K562 (cell line): ENCODE measurements around the gene NDUFS8. TPM values are rescaled to one million over a fixed set of nuclear protein-coding genes. Genes with fewer than 3 reads are reported as not detected.
A peak's percentile ranks its signal among the peaks of the same experiment; 100 is the strongest.

ENCODE experiments used
- ATAC-seq: fragments of 200-7000 bp; cut with Tn5 transposase; 3 replicates; pipeline ENCODE4 v1.9.1; 2020; ENCODE audit warnings: moderate library complexity
- BruUV-seq: library from RNA; stranded (reverse); fragments of 400-500 nt; replicated peaks from 2 replicates; lab custom pipeline; 2021; lab: Mats Ljungman, UMichigan
- CTCF ChIA-PET: fragments of 300-600 bp; formaldehyde crosslinking; extraction: SDS; loops from one replicate; lab custom pipeline; 2021; ENCODE audit warnings: low intra/inter-chr PET ratio; lab: Yijun Ruan, JAX
- POLR2A ChIA-PET: fragments of 300-600, 350-650 bp; sonication (Branson Sonifier 250); formaldehyde crosslinking; extraction: SDS; loops from one replicate; lab custom pipeline; 2021; ENCODE audit warnings: antibody characterized with exemption, inconsistent platforms; lab: Yijun Ruan, JAX
- DNase-seq, 4 experiments: peaks; one replicate each; pipeline versions ENCODE4 v3.0.0 to v3.0.0-alpha.2; 2011 to 2018; ENCODE audit warnings: low spot score in 3 of 4, mixed read lengths in 3 of 4; ENCODE audit errors: extremely low read depth in 1 of 4
- FAIRE-seq: peaks from 2 replicates; lab custom pipeline; 2011; peaks lifted over from hg19 to GRCh38; lab: Jason Lieb, UNC
- H2AFZ ChIP-seq: 2 replicates; pipeline ENCODE4 v1.6.0; 2011; ENCODE audit warnings: low read depth, low read length, control low read depth, inconsistent platforms
- H3K27ac ChIP-seq: fragments of 200-600 bp; 3 replicates; pipeline ENCODE4 v1.8.0; 2011; ENCODE audit warnings: low read depth, mild to moderate bottlenecking, control low read depth, inconsistent platforms, low read length, moderate library complexity, mixed read lengths; ENCODE audit errors: extremely low read depth
- H3K27me3 ChIP-seq, 2 experiments: fragments of 300-600 bp in 1 of 2; 2 replicates in 1 of 2; 3 replicates in 1 of 2; pipeline versions ENCODE4 v1.6.0 to v1.8.0; 2011; ENCODE audit warnings: inconsistent platforms in 2 of 2, low read length in 2 of 2, mild to moderate bottlenecking in 1 of 2, mixed read lengths in 1 of 2, moderate library complexity in 1 of 2; ENCODE audit not compliant: control insufficient read depth in 2 of 2, insufficient read depth in 2 of 2
- H3K36me3 ChIP-seq: fragments of 300-600 bp; 3 replicates; pipeline ENCODE4 v1.8.0; 2011; ENCODE audit warnings: mild to moderate bottlenecking, low read length, inconsistent platforms; ENCODE audit not compliant: control insufficient read depth, insufficient read depth
- H3K4me1 ChIP-seq, 2 experiments: fragments of 200-600 bp in 1 of 2; replicated peaks in 1 of 2; 2 replicates in 1 of 2; 3 replicates in 1 of 2; pipeline versions ENCODE4 v1.5.1 to v1.8.0; 2011; ENCODE audit warnings: inconsistent platforms in 2 of 2, low read length in 2 of 2, mild to moderate bottlenecking in 1 of 2, mixed read lengths in 1 of 2, moderate library complexity in 1 of 2; ENCODE audit not compliant: control insufficient read depth in 2 of 2, insufficient read depth in 2 of 2
- H3K4me2 ChIP-seq: 2 replicates; pipeline ENCODE4 v1.6.1; 2011; ENCODE audit warnings: low read length, control low read depth, inconsistent platforms, mixed read lengths; ENCODE audit not compliant: insufficient read depth
- H3K4me3 ChIP-seq: fragments of 200-600 bp; sonication (generic), shearing (Covaris generic); 2 replicates; pipeline ENCODE4 v1.5.1; 2016; ENCODE audit warnings: control low read depth, inconsistent platforms
- H3K79me2 ChIP-seq: fragments of 200-600 bp; 3 replicates; pipeline ENCODE4 v1.8.0; 2011; ENCODE audit warnings: low read length, inconsistent platforms; ENCODE audit not compliant: control insufficient read depth, insufficient read depth
- H3K9ac ChIP-seq, 2 experiments: 2 replicates each; pipeline versions ENCODE4 v1.6.0 to v1.6.1; 2011; ENCODE audit warnings: low read depth in 2 of 2, low read length in 2 of 2, control low read depth in 1 of 2, inconsistent platforms in 1 of 2, mild to moderate bottlenecking in 1 of 2, mixed read lengths in 1 of 2; ENCODE audit not compliant: insufficient read depth in 1 of 2
- H3K9me1 ChIP-seq: one replicate; pipeline ENCODE4 v1.6.0; 2011; ENCODE audit warnings: inconsistent platforms, mild to moderate bottlenecking, low read length, moderate library complexity; ENCODE audit not compliant: control insufficient read depth, insufficient read depth
- H3K9me3 ChIP-seq: replicated peaks from 2 replicates; pipeline ENCODE4 v1.5.1; 2011; ENCODE audit warnings: low read depth, low read length, inconsistent platforms; ENCODE audit not compliant: control insufficient read depth, insufficient read depth
- H4K20me1 ChIP-seq: replicated peaks from 2 replicates; pipeline ENCODE4 v1.6.1; 2011; ENCODE audit warnings: low read length, inconsistent platforms, mixed read lengths; ENCODE audit not compliant: control insufficient read depth, insufficient read depth
- DPF2 ChIP-seq: fragments of 450-650 bp; IDR thresholded peaks from 2 replicates; pipeline ENCODE4 v1.6.1; 2016
- GABPB1 ChIP-seq: sonication (generic); formaldehyde crosslinking; IDR thresholded peaks from 2 replicates; pipeline ENCODE4 v1.8.0; 2022; ENCODE audit warnings: mild to moderate bottlenecking, missing genetic modification reagents
- GTF3C2 ChIP-seq: IDR thresholded peaks from 3 replicates; pipeline ENCODE4 v1.6.1; 2011; ENCODE audit warnings: borderline replicate concordance, mild to moderate bottlenecking, moderate library complexity; ENCODE audit not compliant: insufficient read length; ENCODE audit errors: extremely low read depth
- HDAC8 ChIP-seq: fragments of 450-650 bp; IDR thresholded peaks from 2 replicates; pipeline ENCODE4 v1.6.1; 2016; ENCODE audit warnings: mild to moderate bottlenecking, missing genetic modification characterization, moderate library complexity, missing compliant biosample characterization
- MTA1 ChIP-seq: fragments of 450-650 bp; IDR thresholded peaks from 2 replicates; pipeline ENCODE4 v1.6.1; 2017; ENCODE audit warnings: borderline replicate concordance
- PPARD ChIP-seq: fragments of 250-450 bp; sonication (Bioruptor Pico); IDR thresholded peaks from 2 replicates; pipeline ENCODE4 v1.8.0; 2022; ENCODE audit warnings: inconsistent platforms, mild to moderate bottlenecking, moderate library complexity
- PTBP1 ChIP-seq: fragments of 200-400 bp; formaldehyde crosslinking; IDR thresholded peaks from 2 replicates; pipeline ENCODE4 v1.6.1; 2017; ENCODE audit warnings: low read depth, low read length
- RBM22 ChIP-seq: fragments of 200-400 bp; formaldehyde crosslinking; IDR thresholded peaks from 2 replicates; pipeline ENCODE4 v1.6.1; 2018; ENCODE audit warnings: low read length, low read depth; ENCODE audit not compliant: poor library complexity, severe bottlenecking
- RNF2 ChIP-seq: sonication (generic); IDR thresholded peaks from 2 replicates; pipeline ENCODE4 v1.6.1; 2016
- RUNX1 ChIP-seq: sonication (generic); IDR thresholded peaks from 2 replicates; pipeline ENCODE4 v1.6.1; 2016; ENCODE audit warnings: antibody characterized with exemption, low read depth
- SMAD4 ChIP-seq: fragments of 250-450 bp; sonication (Bioruptor Pico); conservative IDR thresholded peaks from 2 replicates; pipeline ENCODE4 v1.8.0; 2021; ENCODE audit warnings: inconsistent platforms, mild to moderate bottlenecking, moderate library complexity
- SNAPC5 ChIP-seq: fragments of 250-450 bp; sonication (Bioruptor Pico); IDR thresholded peaks from 2 replicates; pipeline ENCODE4 v1.8.0; 2021; ENCODE audit warnings: moderate library complexity, mild to moderate bottlenecking, inconsistent platforms
- SRF ChIP-seq, 2 experiments: fragments of 250-450, 450-650 bp in 1 of 2; sonication (Bioruptor Pico) in 1 of 2; sonication (generic) in 1 of 2; formaldehyde crosslinking; IDR thresholded peaks; 2 replicates each; pipeline versions ENCODE4 v1.5.0 to v1.5.1; 2020 to 2022; ENCODE audit warnings: mild to moderate bottlenecking in 1 of 2, missing genetic modification reagents in 1 of 2
- U2AF2 ChIP-seq: fragments of 200-400 bp; formaldehyde crosslinking; optimal IDR thresholded peaks from 2 replicates; pipeline ENCODE3; 2017; ENCODE audit warnings: low read depth, mild to moderate bottlenecking, low read length
- ZBED1 ChIP-seq: IDR thresholded peaks from 2 replicates; pipeline ENCODE4 v1.6.1; 2014
- ZNF224 ChIP-seq: sonication (generic); formaldehyde crosslinking; IDR thresholded peaks from 2 replicates; pipeline ENCODE4 v1.8.0; 2022; ENCODE audit warnings: mild to moderate bottlenecking, missing genetic modification reagents
- ZNF280A ChIP-seq: fragments of 450-650 bp; IDR thresholded peaks from 2 replicates; pipeline ENCODE4 v1.6.1; 2018; ENCODE audit warnings: mild to moderate bottlenecking, low read depth; ENCODE audit not compliant: partially characterized antibody
- ZNF583 ChIP-seq: fragments of 250-450 bp; sonication (Bioruptor Pico); IDR thresholded peaks from 2 replicates; pipeline ENCODE4 v1.4.0; 2020
- WGBS: fragments of 100-300 bp; shearing (Covaris generic); methylation state at CpG from one replicate; pipeline ENCODE4 v1.1.6; 2016; ENCODE audit warnings: low coverage, mixed read lengths; ENCODE audit not compliant: insufficient coverage; ENCODE audit errors: missing lambda C conversion rate; 5-methylcytosine and 5-hydroxymethylcytosine counted together
- in situ Hi-C: fragments of 300-500 bp; cut with MboI; formaldehyde crosslinking; loops from 4 replicates; pipeline ENCODE4 v1.15.0; 2018; ENCODE audit warnings: inconsistent platforms, mixed read lengths
- intact Hi-C: fragments of 100-400 bp; cut with micrococcal nuclease; formaldehyde crosslinking; loops from 2 replicates; pipeline ENCODE4 v1.14.2; 2022
- polyA plus RNA-seq, 8 experiments: library from polyadenylated mRNA; depleted of rRNA in 4 of 8; stranded (reverse) in 5 of 8; unstranded in 3 of 8; fragments of >200 nt; fragmentation: Nextera tagmentation in 2 of 8; fragmentation: Illumina TruSeq in 1 of 8; extraction: Ambion mirVana in 2 of 8; extraction: Trizol in 1 of 8; gene quantifications; 2 replicates each; pipeline versions ENCODE4 v1.2.1 to v1.2.3, GENCODE V29; 2011 to 2014; ENCODE audit warnings: inconsistent platforms in 1 of 8, missing spikeins in 1 of 8
- total RNA-seq, 7 experiments: library from RNA; depleted of rRNA in 6 of 7; stranded (reverse); fragments of >200 nt in 6 of 7; fragmentation: Illumina TruSeq in 2 of 7; extraction: Trizol in 2 of 7; gene quantifications; 2 replicates each; pipeline versions ENCODE4 v1.2.1 to v1.2.3, GENCODE V29; 2011 to 2021; ENCODE audit warnings: low replicate concordance in 1 of 7

The NDUFS8 gene
- total and polyA plus RNA-seq, 9 of the 15 experiments (the other 6 are each of a cell fraction or from before 2014, with no cell fraction given), result 36.5 to 351 (median 101) TPM

- Histone ChIP-seq H3K4me1 (peaks cover 9 to 47% of the 10 kb centered on the region in 2 experiments), H3K9me3 (no peaks in the 10 kb centered on the region), H3K4me3 (no peak overlapping the region), H3K9ac (peak overlapping the region in 1 of 2 experiments; percentile 93; a peak in 1 of 4 replicates), H2AFZ (no peak overlapping the region), H3K79me2 (no peaks in the 10 kb centered on the region), H3K36me3 (0 out of 3 replicates have a peak, but pooled peaks cover 2% of the 10 kb centered on the region), H3K27ac (no peak overlapping the region), H3K9me1 (no peaks in the 10 kb centered on the region), H3K4me2 (0 out of 2 replicates have a peak overlapping the region, but pooled peaks have one; percentile 1)
- in situ Hi-C loops, result no loop called here
- 69% methylated on average over 8 of the region's 9 CpGs for WGBS
- ATAC-seq (no peak), FAIRE-seq (no peak)
- CTCF ChIA-PET, result no interaction called here
- BruUV-seq, result no TSS peak
- TF ChIP-seq ZNF280A (no peak), SNAPC5 (CRISPR knock-in tag) (no peak), ZNF583 (CRISPR knock-in tag) (no peak), DPF2 (no peak), ZBED1 (no peak), GABPB1 (CRISPR knock-in tag) (no peak), PPARD (CRISPR knock-in tag) (no peak), HDAC8 (tag) (no peak), SRF (CRISPR knock-in tag; IDR thresholded peaks at IDR 0.05) (no peak), SMAD4 (no peak), GTF3C2 (no peak), RNF2 (no peak), PTBP1 (no peak), RUNX1 (no peak), MTA1 (no peak), U2AF2 (no peak), RBM22 (no peak), ZNF224 (CRISPR knock-in tag) (no peak)
- TF ChIP-seq, all 486 proteins: peak for 0
- Histone ChIP-seq H4K20me1 (no peaks in the 10 kb centered on the region), H3K27me3 (no peaks in the 10 kb centered on the region)
- intact Hi-C loops, result no loop called here
- POLR2A ChIA-PET, result interaction anchor here (0.6 to 1.2 kb wide), 4 partner anchors 20 to 188 kb away, joined by 3 to 4 read pairs (median 4); no protein-coding TSS in a partner anchor
- no peak for DNase-seq
Observed at GRCh38 chr11:68002575-68002937, 27.9 kb upstream of the NDUFS8 start.
